ENCODE results near the gene THOC2.
"Not testable (repeated sequence)": the region's sequence is repeated elsewhere in the genome, so short reads cannot be mapped to it uniquely, and the experiment has no call there.

THOC2 gene

GRCh38 chrX:123663720-123664119, 69.1 kb downstream of the THOC2 start:
- not testable (repeated sequence) for DNase-seq

- DNase-seq = not testable (repeated sequence)
These were observed 76.3 kb downstream of the THOC2 start for GRCh38 chrX:123656507-123656906.

- not testable (repeated sequence) for DNase-seq
These were observed 84.1 kb downstream of the THOC2 start for GRCh38 chrX:123648811-123649181.

GRCh38 chrX:123648028-123648810, 84.6 kb downstream of the THOC2 start:
- peak; percentile 79 for DNase-seq

DNA sequence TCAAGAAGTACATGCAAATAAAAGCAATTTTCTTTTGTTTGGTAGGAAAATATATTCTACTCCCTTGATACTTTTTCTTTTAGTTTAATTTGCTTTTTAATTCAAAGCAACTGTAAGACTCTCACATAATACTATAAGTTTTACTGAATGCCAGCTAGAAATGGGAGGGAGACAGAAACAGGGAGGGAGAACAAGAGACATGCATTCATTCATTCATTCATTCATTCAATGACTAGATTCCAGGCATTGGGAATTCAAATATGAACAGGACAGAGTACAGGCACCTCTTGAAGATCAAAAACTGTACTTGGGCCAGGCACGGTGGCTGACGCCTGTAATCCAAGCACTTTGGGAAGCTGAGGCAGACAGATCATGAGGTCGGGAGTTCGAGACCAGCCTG, 85.6 kb downstream of the THOC2 start:
- DNase-seq = no peak

- DNase-seq = no peak
These were observed 103.3 kb downstream of the THOC2 start for GRCh38 chrX:123629502-123629901.

- no peak for DNase-seq
These were observed 105.9 kb downstream of the THOC2 start for GRCh38 chrX:123626962-123627361.

DNA sequence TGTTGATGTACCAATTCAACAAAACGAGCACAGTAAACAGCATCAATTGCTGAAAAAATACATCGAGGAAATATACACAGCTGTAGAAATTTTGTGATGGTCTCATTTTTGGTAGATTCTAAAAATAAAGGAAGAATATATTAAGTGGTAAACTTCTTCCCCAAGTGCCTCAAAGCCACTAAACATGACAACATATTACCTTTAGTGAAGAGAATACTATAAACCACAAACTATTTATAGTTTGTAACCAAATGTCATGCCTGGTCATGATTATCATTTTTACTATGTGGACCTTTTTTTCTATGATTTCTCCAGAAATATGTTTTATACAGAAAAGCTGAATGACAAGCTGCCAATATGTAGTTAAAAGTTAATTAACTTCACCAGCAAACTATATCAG, 106.9 kb downstream of the THOC2 start:
- no peak for DNase-seq

- no peak for DNase-seq
These were observed 107.4 kb downstream of the THOC2 start for GRCh38 chrX:123625477-123625876.

GRCh38 chrX:123617007-123617406, 115.8 kb downstream of the THOC2 start:
- no peak for DNase-seq

GRCh38 chrX:123610915-123611314, 121.9 kb downstream of the THOC2 start:
- no peak for DNase-seq

DNA sequence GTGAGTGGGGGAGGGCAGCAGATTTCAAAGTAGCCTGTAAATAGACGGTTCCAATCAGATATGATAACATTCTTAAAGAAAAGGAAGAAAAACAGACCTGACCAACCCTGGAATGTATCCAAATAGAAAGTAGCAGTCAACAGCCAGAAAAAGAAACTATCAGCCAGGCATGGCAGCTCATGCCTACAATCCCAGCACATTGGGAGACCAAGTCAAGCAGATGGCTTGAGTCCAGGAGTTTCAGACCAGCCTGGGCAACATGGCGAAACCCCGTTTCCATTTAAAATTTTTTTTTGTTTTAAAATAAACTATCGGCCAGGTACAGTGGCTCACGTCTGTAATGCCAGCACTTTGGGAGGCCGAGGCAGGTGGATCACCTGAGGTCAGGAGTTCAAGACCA, 125.0 kb downstream of the THOC2 start:
- no peak for DNase-seq

DNA sequence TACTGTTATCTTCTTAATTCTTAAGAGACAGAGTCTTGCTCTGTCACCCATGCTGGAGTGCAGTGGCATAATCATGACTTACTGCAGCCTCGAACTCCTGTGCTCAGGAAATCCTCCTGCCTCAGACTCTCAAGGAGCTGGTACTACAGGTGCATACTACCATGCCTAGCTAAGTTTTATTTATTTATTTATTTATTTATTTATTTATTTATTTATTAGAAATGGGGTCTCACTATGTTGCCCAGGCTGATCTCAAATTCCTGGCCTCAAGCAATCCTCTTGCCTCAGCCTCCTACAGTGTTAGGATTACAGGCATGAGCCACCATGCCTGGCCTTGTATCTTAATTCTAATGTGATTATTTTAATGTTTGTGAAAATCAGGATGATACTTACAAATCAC, 125.6 kb downstream of the THOC2 start:
- no peak for DNase-seq

GRCh38 chrX:123603491-123603890, 129.4 kb downstream of the THOC2 start:
- no peak for DNase-seq

GRCh38 chrX:123601437-123601836, 131.4 kb downstream of the THOC2 start:
- no peak for DNase-seq

- no peak for DNase-seq
These were observed 132.7 kb downstream of the THOC2 start for GRCh38 chrX:123600181-123600580.

DNA sequence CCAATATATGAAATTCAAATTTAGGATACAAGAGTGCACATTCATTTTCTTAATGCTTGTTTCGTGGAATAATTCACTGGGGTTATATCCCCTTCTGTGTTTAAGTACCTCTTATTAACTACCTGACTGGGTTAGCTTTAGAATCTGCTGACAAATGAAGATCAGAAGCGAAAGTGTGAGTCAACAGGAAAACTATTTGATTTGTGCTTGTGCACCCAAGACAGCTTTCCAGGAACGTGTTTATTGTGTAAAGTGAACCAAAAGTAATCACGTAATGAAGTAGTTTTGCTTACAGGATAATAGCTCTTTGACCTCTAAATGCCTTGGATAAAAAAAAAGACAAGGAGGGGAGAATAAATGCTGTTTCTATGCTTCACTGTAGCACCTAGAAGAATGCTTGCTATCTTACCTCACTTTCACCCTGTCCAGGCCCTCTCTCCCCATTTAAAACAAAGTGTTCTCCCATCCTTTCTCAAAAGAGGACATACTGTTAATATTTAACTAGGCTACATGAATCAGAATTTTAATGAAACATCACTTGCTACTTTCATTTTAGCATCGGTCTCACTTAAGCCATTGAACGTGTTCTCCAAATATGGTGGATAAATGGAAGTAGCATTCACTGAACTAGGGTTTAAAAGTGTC, 141.9 kb downstream of the THOC2 start:
- no peak for DNase-seq

- DNase-seq = no peak
These were observed 144.1 kb downstream of the THOC2 start for GRCh38 chrX:123588723-123589122.

GRCh38 chrX:123581586-123581985, 151.3 kb downstream of the THOC2 start:
- no peak for DNase-seq

- no peak for DNase-seq
These were observed 152.1 kb downstream of the THOC2 start for GRCh38 chrX:123580792-123581191.

DNA sequence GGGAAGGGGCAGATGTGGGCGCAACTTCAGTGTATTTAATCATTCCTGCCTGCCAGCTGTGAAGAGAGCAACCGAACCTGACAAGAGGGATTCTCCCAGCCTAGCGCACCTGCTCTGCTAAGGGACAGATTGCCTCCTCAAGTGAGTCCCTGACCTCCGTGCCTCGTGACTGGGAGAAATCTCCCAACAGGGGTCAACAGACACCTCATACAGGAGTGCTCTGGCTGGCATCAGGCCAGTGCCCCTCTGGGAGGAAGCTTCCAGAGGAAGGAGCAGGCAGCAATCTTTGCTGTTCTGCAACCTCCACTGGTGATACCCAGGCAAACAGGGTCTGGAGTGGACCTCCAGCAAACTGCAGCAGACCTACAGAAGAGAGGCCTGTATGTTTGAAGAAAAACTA, 158.8 kb downstream of the THOC2 start:
- DNase-seq = peak; percentile 22

- no peak for DNase-seq
These were observed 162.8 kb downstream of the THOC2 start for GRCh38 chrX:123570011-123570590.

- no peak for DNase-seq
These were observed 169.7 kb downstream of the THOC2 start for GRCh38 chrX:123563167-123563566.

Measured in NCI-H510A treated with DMSO at 0.1 percent for 48 hours (cell line).